ENCODE data around the gene GARNL3.
A peak's percentile ranks its signal among the peaks of the same experiment; 100 is the strongest.

GARNL3 gene

DNA sequence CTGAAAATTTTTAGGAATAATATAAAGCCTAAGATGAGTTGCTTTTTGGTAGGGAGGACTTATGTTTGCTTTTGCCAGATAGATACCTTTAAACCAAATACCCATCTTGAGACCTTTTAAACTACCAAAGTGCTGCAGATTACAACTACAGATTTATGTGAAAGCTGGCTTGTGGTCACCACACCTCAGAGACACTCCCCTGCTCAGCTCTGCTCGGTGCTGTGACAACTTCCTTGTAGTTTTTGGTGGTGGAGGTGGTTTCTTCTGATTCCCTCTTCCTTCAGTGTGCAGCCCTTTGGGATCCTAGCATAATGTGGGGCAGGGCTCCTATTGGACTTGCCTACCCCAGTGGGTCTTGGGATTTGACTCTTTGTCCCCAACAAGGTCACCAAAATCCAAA lies 29.2 kb downstream of the GARNL3 start:
- no peak overlapping the region for H3K4me3 ChIP-seq (ENCODE audit: low read depth, low read length)
- TF ChIP-seq, protein P1, sequence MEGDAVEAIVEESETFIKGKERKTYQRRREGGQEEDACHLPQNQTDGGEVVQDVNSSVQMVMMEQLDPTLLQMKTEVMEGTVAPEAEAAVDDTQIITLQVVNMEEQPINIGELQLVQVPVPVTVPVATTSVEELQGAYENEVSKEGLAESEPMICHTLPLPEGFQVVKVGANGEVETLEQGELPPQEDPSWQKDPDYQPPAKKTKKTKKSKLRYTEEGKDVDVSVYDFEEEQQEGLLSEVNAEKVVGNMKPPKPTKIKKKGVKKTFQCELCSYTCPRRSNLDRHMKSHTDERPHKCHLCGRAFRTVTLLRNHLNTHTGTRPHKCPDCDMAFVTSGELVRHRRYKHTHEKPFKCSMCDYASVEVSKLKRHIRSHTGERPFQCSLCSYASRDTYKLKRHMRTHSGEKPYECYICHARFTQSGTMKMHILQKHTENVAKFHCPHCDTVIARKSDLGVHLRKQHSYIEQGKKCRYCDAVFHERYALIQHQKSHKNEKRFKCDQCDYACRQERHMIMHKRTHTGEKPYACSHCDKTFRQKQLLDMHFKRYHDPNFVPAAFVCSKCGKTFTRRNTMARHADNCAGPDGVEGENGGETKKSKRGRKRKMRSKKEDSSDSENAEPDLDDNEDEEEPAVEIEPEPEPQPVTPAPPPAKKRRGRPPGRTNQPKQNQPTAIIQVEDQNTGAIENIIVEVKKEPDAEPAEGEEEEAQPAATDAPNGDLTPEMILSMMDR (IDR thresholded peaks at IDR 0.05; ENCODE audit: insufficient read depth, low read depth, low read length, missing control alignments) = no peak
- peak; percentile 32 for DNase-seq (ENCODE audit: low read depth)

DNA sequence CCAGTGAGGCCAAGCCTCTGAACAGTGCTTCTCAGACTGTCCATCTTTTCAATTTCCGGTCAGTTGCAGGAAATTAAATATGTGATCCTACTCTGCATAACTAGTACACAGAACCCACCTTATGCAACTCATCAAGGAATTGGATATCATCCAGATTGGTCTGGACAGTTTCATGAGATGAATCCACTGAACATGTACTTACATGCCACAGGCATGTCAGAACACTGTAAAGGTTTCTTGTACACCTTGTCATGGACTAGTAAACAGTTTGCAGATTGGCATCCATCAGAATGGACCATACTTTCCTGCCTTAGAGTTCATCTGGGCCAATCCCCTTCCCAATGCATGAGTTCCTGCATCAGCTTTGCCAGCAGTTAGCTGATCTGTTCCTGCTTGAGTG lies 30.4 kb downstream of the GARNL3 start:
- no peak for DNase-seq (ENCODE audit: low read depth)
- H3K4me3 ChIP-seq (ENCODE audit: low read depth, low read length) = no peak overlapping the region
- TF ChIP-seq, protein P1 (IDR thresholded peaks at IDR 0.05; ENCODE audit: insufficient read depth, low read depth, low read length, missing control alignments) = no peak

DNA sequence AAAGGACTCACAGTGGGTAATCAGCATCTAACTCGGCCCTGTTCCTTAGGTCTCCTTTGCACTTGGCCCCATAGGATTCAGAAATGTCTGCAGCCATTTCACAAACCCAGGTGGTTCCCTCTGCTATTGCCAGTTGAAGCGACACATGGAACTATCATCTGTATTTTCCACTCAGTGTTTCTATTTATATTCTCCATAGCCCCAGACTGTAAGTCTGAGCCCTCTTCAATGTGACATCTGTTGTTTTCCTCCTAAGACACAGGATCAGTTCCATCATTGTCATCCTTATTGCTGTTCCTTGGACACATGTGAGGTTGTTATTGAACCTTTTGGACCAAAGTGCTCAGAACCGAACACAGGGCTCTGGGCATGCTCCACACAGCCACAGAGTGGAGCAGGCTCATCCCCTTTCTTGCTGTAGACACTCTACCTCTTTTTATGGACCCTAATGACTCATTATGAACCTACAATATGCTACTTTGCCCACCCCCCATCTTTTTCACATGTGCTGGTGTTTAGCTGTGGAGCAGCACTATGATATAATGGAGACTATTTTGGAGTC lies 36.4 kb downstream of the GARNL3 start:
- no peak for DNase-seq (ENCODE audit: low read depth)
- H3K4me3 ChIP-seq (ENCODE audit: low read depth, low read length) = no peak overlapping the region
- TF ChIP-seq, protein P1 (IDR thresholded peaks at IDR 0.05; ENCODE audit: insufficient read depth, low read depth, low read length, missing control alignments) = no peak

DNA sequence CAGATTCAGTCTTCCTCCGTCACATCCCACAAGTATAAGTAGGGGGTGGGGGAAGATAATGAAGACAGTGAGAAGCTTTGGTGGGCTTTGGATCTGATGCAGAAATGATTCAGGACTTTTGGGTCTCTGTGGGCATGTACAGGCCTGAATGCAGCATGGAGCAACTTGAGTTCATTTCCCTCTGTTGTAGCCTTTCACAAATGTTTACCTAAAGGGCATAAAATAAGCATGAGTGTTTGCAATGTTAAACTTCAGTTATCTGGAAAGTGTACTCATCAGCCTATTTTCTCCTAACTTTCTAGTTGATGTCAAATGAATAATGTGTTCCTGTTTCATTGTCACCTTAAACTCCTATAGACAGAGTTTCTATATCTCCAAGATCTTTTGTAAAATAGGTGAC lies 39.3 kb downstream of the GARNL3 start:
- no peak overlapping the region for H3K4me3 ChIP-seq (ENCODE audit: low read depth, low read length)
- no peak for DNase-seq (ENCODE audit: low read depth)
- TF ChIP-seq, protein P1 (IDR thresholded peaks at IDR 0.05; ENCODE audit: insufficient read depth, low read depth, low read length, missing control alignments) = no peak

DNA sequence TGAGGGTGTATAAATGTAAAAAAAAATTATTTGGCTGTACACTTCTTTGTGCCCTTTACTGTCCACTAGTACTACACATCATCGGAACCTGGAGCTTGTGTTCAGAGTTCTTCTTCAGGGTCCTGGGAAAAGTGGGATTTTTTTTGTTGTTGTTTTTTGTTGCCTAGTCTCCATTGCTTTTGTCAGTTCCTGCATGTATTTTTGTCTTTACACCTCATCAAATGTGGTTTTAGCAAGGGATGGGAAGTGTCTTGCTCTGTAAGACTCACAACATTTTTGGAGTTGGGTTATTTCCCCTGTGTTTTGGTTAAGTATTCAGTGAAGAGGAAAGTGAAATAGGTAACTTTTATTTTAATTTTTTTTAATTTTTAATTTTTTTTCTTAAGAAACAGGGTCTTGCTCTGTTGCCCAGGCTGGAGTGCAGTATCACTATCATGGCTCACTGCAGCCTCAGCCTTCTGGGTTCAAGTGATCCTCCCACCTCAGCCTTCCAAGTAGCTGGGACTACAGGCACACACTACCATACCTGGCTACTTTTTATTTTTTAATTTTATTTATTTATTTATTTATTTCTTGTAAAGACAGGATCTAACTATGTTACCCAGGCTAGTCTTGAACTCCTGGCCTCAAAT lies 40.7 kb downstream of the GARNL3 start:
- H3K4me3 ChIP-seq (ENCODE audit: low read depth, low read length) = no peak overlapping the region
- DNase-seq (ENCODE audit: low read depth) = no peak
- TF ChIP-seq, protein P1 (IDR thresholded peaks at IDR 0.05; ENCODE audit: insufficient read depth, low read depth, low read length, missing control alignments) = no peak

DNA sequence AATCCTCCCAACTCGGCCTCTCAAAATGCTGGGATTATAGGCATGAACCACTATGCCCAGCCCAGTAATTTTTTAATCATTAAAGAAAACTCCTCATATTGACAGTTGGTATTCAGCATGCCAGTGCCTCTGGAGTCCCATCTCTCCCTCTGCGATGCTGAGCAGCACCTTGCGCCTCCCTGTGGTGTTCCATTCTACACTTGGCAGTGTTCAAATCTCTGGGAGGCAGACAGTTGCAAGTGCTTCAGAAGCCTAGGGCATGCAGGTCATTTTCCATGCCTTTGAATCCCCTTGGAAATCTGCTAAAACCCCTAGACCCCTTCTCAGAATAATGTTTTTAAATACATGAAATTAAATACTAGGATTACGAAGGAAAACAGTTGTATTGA lies 41.3 kb downstream of the GARNL3 start:
- TF ChIP-seq, protein P1 (IDR thresholded peaks at IDR 0.05; ENCODE audit: insufficient read depth, low read depth, low read length, missing control alignments) = no peak
- peak; percentile 5 for DNase-seq (ENCODE audit: low read depth)
- no peak overlapping the region for H3K4me3 ChIP-seq (ENCODE audit: low read depth, low read length)

DNA sequence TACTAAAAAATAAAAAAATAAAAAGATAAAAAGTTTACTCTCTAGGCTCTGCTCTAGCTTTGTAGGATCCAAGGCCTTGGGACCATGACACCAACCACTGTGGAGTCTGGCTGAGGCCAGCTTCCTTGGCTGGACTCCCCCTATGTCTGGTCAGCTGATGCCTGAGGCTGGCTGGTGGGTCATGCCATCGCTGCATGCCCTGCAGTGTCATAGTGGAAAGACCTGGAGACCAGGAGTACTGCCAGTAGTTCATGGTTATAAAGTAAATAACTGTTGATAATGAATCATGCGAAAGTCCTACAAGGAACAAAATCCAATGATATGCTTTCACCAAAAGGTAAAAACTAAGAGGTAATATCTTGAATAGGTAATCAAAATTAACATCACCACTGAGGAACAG lies 43.2 kb downstream of the GARNL3 start:
- TF ChIP-seq, protein P1 (IDR thresholded peaks at IDR 0.05; ENCODE audit: insufficient read depth, low read depth, low read length, missing control alignments) = no peak
- DNase-seq (ENCODE audit: low read depth) = no peak
- no peak overlapping the region for H3K4me3 ChIP-seq (ENCODE audit: low read depth, low read length)

All from GM12865 (cell line).